ENCODE results near the gene CACNA1C.

CACNA1C gene

GRCh38 chr12:2171672-2172426 lies 119.1 kb downstream of the CACNA1C start:
- no peak for DNase-seq (ENCODE audit: low spot score)

- DNase-seq (ENCODE audit: low spot score), result no peak
Measured at GRCh38 chr12:2172491-2173214, 119.9 kb downstream of the CACNA1C start.

- DNase-seq (ENCODE audit: low spot score), result no peak
Measured at GRCh38 chr12:2173971-2174370, 121.2 kb downstream of the CACNA1C start.

GRCh38 chr12:2177003-2177402 lies 124.2 kb downstream of the CACNA1C start:
- DNase-seq (ENCODE audit: low spot score), result no peak

GRCh38 chr12:2177751-2178150 lies 125.0 kb downstream of the CACNA1C start:
- DNase-seq (ENCODE audit: low spot score), result no peak

- no peak for DNase-seq (ENCODE audit: low spot score)
Measured at GRCh38 chr12:2179058-2179457, 126.3 kb downstream of the CACNA1C start.

GRCh38 chr12:2179953-2180736 lies 127.4 kb downstream of the CACNA1C start:
- peak; percentile 94 for DNase-seq (ENCODE audit: low spot score)

- no peak for DNase-seq (ENCODE audit: low spot score)
Measured at GRCh38 chr12:2180737-2181082, 127.9 kb downstream of the CACNA1C start.

GRCh38 chr12:2183556-2184541 lies 131.1 kb downstream of the CACNA1C start:
- DNase-seq (ENCODE audit: low spot score), result peak; percentile 73

- no peak for DNase-seq (ENCODE audit: low spot score)
Measured at GRCh38 chr12:2185751-2186341, 133.1 kb downstream of the CACNA1C start.

- DNase-seq (ENCODE audit: low spot score), result no peak
Measured at GRCh38 chr12:2187195-2187945, 134.6 kb downstream of the CACNA1C start.

GRCh38 chr12:2190085-2190484 lies 137.3 kb downstream of the CACNA1C start:
- DNase-seq (ENCODE audit: low spot score), result no peak

GRCh38 chr12:2190896-2191533 lies 138.2 kb downstream of the CACNA1C start:
- no peak for DNase-seq (ENCODE audit: low spot score)

GRCh38 chr12:2191534-2192153 lies 138.9 kb downstream of the CACNA1C start:
- no peak for DNase-seq (ENCODE audit: low spot score)

- no peak for DNase-seq (ENCODE audit: low spot score)
Measured at GRCh38 chr12:2192231-2192630, 139.4 kb downstream of the CACNA1C start.

- no peak for DNase-seq (ENCODE audit: low spot score)
Measured at GRCh38 chr12:2194060-2194459, 141.3 kb downstream of the CACNA1C start.

- peak; percentile 29 for DNase-seq (ENCODE audit: low spot score)
Measured at GRCh38 chr12:2194571-2194970, 141.8 kb downstream of the CACNA1C start.

GRCh38 chr12:2195085-2195484 lies 142.3 kb downstream of the CACNA1C start:
- DNase-seq (ENCODE audit: low spot score), result no peak

GRCh38 chr12:2198005-2198501 lies 145.3 kb downstream of the CACNA1C start:
- peak; percentile 37 for DNase-seq (ENCODE audit: low spot score)
